H9 (cell line): ENCODE results near the gene CCR5. TPM values are rescaled to one million over a fixed set of nuclear protein-coding genes. Genes with fewer than 3 reads are reported as not detected.

Experiments
- DNase-seq: peaks from one replicate; pipeline ENCODE4 v3.0.0-alpha.2; 2017
- H2AFZ ChIP-seq: one replicate; pipeline ENCODE4 v1.6.1; 2013; ENCODE audit warnings: mild to moderate bottlenecking, low read length, control low read depth, moderate library complexity
- H2AK5ac ChIP-seq: 2 replicates; pipeline ENCODE4 v1.6.1; 2013; ENCODE audit warnings: low read length, control low read depth, mixed read lengths; ENCODE audit not compliant: insufficient read length
- H2BK120ac ChIP-seq: one replicate; pipeline ENCODE4 v1.6.1; 2013; ENCODE audit warnings: low read depth, mild to moderate bottlenecking, low read length, control low read depth, inconsistent platforms; ENCODE audit not compliant: poor library complexity, severe bottlenecking
- H2BK12ac ChIP-seq: 2 replicates; pipeline ENCODE4 v1.6.1; 2013; ENCODE audit warnings: low read length, control low read depth, mixed read lengths, low read depth; ENCODE audit not compliant: insufficient read length
- H2BK15ac ChIP-seq: 2 replicates; pipeline ENCODE4 v1.6.1; 2013; ENCODE audit warnings: low read depth, low read length, control low read depth
- H2BK20ac ChIP-seq: one replicate; pipeline ENCODE4 v1.6.1; 2013; ENCODE audit warnings: low read depth, mild to moderate bottlenecking, low read length, control low read depth, inconsistent platforms; ENCODE audit not compliant: poor library complexity, severe bottlenecking
- H2BK5ac ChIP-seq: 2 replicates; pipeline ENCODE4 v1.6.1; 2013; ENCODE audit warnings: low read length, control low read depth, mixed read lengths; ENCODE audit not compliant: insufficient read length
- H3K14ac ChIP-seq: 2 replicates; pipeline ENCODE4 v1.6.1; 2013; ENCODE audit warnings: low read length, control low read depth; ENCODE audit not compliant: insufficient read depth
- H3K18ac ChIP-seq: 2 replicates; pipeline ENCODE4 v1.6.1; 2013; ENCODE audit warnings: low read depth, mild to moderate bottlenecking, mixed read lengths, low read length, control low read depth; ENCODE audit not compliant: insufficient read length
- H3K23ac ChIP-seq: 2 replicates; pipeline ENCODE4 v1.6.1; 2013; ENCODE audit warnings: low read length, control low read depth, mixed read lengths, low read depth; ENCODE audit not compliant: insufficient read length
- H3K23me2 ChIP-seq: 2 replicates; pipeline ENCODE4 v1.6.1; 2013; ENCODE audit warnings: low read depth, mild to moderate bottlenecking, mixed read lengths, low read length, control low read depth; ENCODE audit not compliant: insufficient read length, poor library complexity, severe bottlenecking
- H3K27ac ChIP-seq: 2 replicates; pipeline ENCODE4 v1.5.1; 2013; ENCODE audit warnings: low read length, control low read depth, mixed read lengths, low read depth; ENCODE audit not compliant: insufficient read length
- H3K27me3 ChIP-seq: 2 replicates; pipeline ENCODE4 v1.6.1; 2013; ENCODE audit warnings: low read length, control low read depth, inconsistent platforms; ENCODE audit not compliant: insufficient read depth
- H3K4ac ChIP-seq: 2 replicates; pipeline ENCODE4 v1.6.1; 2013; ENCODE audit warnings: low read depth, mild to moderate bottlenecking, control low read depth, inconsistent platforms, low read length, moderate library complexity
- H3K4me1 ChIP-seq: 2 replicates; pipeline ENCODE4 v1.6.1; 2013; ENCODE audit warnings: low read length, control low read depth, inconsistent platforms; ENCODE audit not compliant: insufficient read depth
- H3K4me2 ChIP-seq: 2 replicates; pipeline ENCODE4 v1.6.1; 2013; ENCODE audit warnings: low read length, control low read depth, mixed read lengths; ENCODE audit not compliant: insufficient read length, insufficient read depth
- H3K56ac ChIP-seq: 2 replicates; pipeline ENCODE4 v1.6.1; 2013; ENCODE audit warnings: low read depth, mild to moderate bottlenecking, mixed read lengths, low read length, control low read depth; ENCODE audit not compliant: insufficient read length
- H3K79me1 ChIP-seq: 2 replicates; pipeline ENCODE4 v1.6.1; 2013; ENCODE audit warnings: low read depth, mild to moderate bottlenecking, moderate library complexity, low read length, control low read depth, inconsistent platforms; ENCODE audit not compliant: insufficient read depth, poor library complexity, severe bottlenecking
- H3K79me2 ChIP-seq: 2 replicates; pipeline ENCODE4 v1.6.1; 2013; ENCODE audit warnings: low read length, control low read depth, inconsistent platforms; ENCODE audit not compliant: insufficient read depth
- H3K9ac ChIP-seq: 2 replicates; pipeline ENCODE4 v1.6.1; 2013; ENCODE audit warnings: low read length, control low read depth, mixed read lengths; ENCODE audit not compliant: insufficient read length; ENCODE audit errors: extremely low read depth
- H3K9me3 ChIP-seq: one replicate; pipeline ENCODE4 v1.6.1; 2013; ENCODE audit warnings: low read depth, low read length, inconsistent platforms; ENCODE audit not compliant: control insufficient read depth
- H3T11ph ChIP-seq: one replicate; pipeline ENCODE4 v1.6.1; 2013; ENCODE audit warnings: mild to moderate bottlenecking, low read length, control low read depth, inconsistent platforms
- H4K20me1 ChIP-seq: one replicate; pipeline ENCODE4 v1.6.1; 2013; ENCODE audit not compliant: control insufficient read depth, insufficient read length, insufficient read depth
- H4K5ac ChIP-seq: 2 replicates; pipeline ENCODE4 v1.6.1; 2013; ENCODE audit warnings: low read depth, mild to moderate bottlenecking, mixed read lengths, low read length, control low read depth; ENCODE audit not compliant: insufficient read length
- H4K8ac ChIP-seq: replicated peaks from 2 replicates; pipeline ENCODE4 v1.6.1; 2013; ENCODE audit warnings: low read length, control low read depth, mixed read lengths, low read depth; ENCODE audit not compliant: insufficient read length
- H4K91ac ChIP-seq: 2 replicates; pipeline ENCODE4 v1.6.1; 2013; ENCODE audit warnings: low read depth, mild to moderate bottlenecking, moderate library complexity, mixed read lengths, low read length, control low read depth; ENCODE audit not compliant: insufficient read length
- H3K27ac Mint-ChIP-seq, 3 experiments: 2 replicates in 2 of 3; 3 replicates in 1 of 3; pipeline ENCODE4 v1.8.0; 2020 to 2021; ENCODE audit warnings: mixed read lengths in 3 of 3, mild to moderate bottlenecking in 1 of 3, moderate library complexity in 1 of 3
- H3K27me3 Mint-ChIP-seq: 2 replicates; pipeline ENCODE4 v1.8.0; 2021; ENCODE audit warnings: low read depth, mild to moderate bottlenecking, moderate library complexity, mixed read lengths
- H3K36me3 Mint-ChIP-seq, 3 experiments: 2 replicates in 2 of 3; 3 replicates in 1 of 3; pipeline ENCODE4 v1.8.0; 2020 to 2021; ENCODE audit warnings: low read depth in 3 of 3, mixed read lengths in 3 of 3; ENCODE audit not compliant: insufficient read depth in 1 of 3
- H3K4me1 Mint-ChIP-seq, 2 experiments: 2 replicates each; pipeline ENCODE4 v1.8.0; 2020; ENCODE audit warnings: mixed read lengths in 2 of 2
- H3K4me3 Mint-ChIP-seq, 2 experiments: 2 replicates in 1 of 2; 3 replicates in 1 of 2; pipeline ENCODE4 v1.8.0; 2020 to 2021; ENCODE audit warnings: mild to moderate bottlenecking in 2 of 2, mixed read lengths in 2 of 2, moderate library complexity in 1 of 2
- H3K9me3 Mint-ChIP-seq, 2 experiments: 2 replicates in 1 of 2; 3 replicates in 1 of 2; pipeline ENCODE4 v1.8.0; 2020; ENCODE audit warnings: mild to moderate bottlenecking in 2 of 2, mixed read lengths in 2 of 2, moderate library complexity in 1 of 2
- CTCF ChIP-seq: fragments of 200-600 bp; sonication (generic); conservative IDR thresholded peaks from 3 replicates; pipeline ENCODE4 v1.8.0; 2021; ENCODE audit warnings: antibody characterized with exemption, mild to moderate bottlenecking
- WGBS: extraction: QIAGEN DNeasy Blood & Tissue Kit; methylation state at CpG from one replicate; pipeline ENCODE4 v1.1.7; 2013; ENCODE audit warnings: missing lambda C conversion rate, low lambda C conversion rate, mixed read lengths; ENCODE audit not compliant: insufficient read length; ENCODE audit errors: extremely low coverage; 5-methylcytosine and 5-hydroxymethylcytosine counted together
- total RNA-seq: library from RNA; stranded (reverse); gene quantifications from 2 replicates; pipeline ENCODE4 v1.2.1, GENCODE V29; 2021

CCR5 gene
- total RNA-seq, 1 experiment from 2014 or later: not detected

- no peaks in the 10 kb centered on the region for H3K36me3 Mint-ChIP-seq
- Histone ChIP-seq H4K91ac (no peak overlapping the region), H3K9me3 (no peaks in the 10 kb centered on the region), H3K14ac (no peak overlapping the region), H2BK15ac (no peak overlapping the region), H3K23ac (no peak overlapping the region), H3K18ac (no peak overlapping the region), H3K9ac (no peak overlapping the region), H3K4me2 (no peak overlapping the region), H2BK5ac (no peak overlapping the region), H2BK12ac (no peak overlapping the region), H2BK20ac (no peak overlapping the region), H3K79me2 (no peaks in the 10 kb centered on the region), H3K27me3 (no peaks in the 10 kb centered on the region), H4K8ac (no peak overlapping the region), H3K79me1 (no peaks in the 10 kb centered on the region), H2AFZ (no peak overlapping the region), H2AK5ac (no peak overlapping the region), H4K20me1 (no peaks in the 10 kb centered on the region), H3K23me2 (no peaks in the 10 kb centered on the region), H3T11ph (no peak overlapping the region), H3K4ac (no peak overlapping the region), H3K27ac (no peak overlapping the region), H3K56ac (no peak overlapping the region), H2BK120ac (no peak overlapping the region), H3K4me1 (peaks cover 10% of the 10 kb centered on the region; the same call in 1 of the 2 replicates), H4K5ac (no peak overlapping the region)
- WGBS: no CpG with 5 or more reads among the region's 8 CpGs
- H3K27me3 Mint-ChIP-seq: peaks cover 2% of the 10 kb centered on the region; the same call in 1 of the 2 replicates
- H3K4me3 Mint-ChIP-seq: no peak overlapping the region
- no peaks in the 10 kb centered on the region; a peak in 1 of 5 replicates for H3K9me3 Mint-ChIP-seq
- H3K27ac Mint-ChIP-seq: 0 out of 7 replicates have a peak overlapping the region, but pooled peaks of 1 of the 3 experiments have one; percentile 15
- H3K4me1 Mint-ChIP-seq: peaks cover 31 to 34% of the 10 kb centered on the region in 2 experiments
- TF ChIP-seq CTCF: no peak
- DNase-seq: peak; percentile 33
Observed at GRCh38 chr3:46380471-46381221, 9.9 kb downstream of the CCR5 start.
